Activated naive CD8-positive, alpha-beta T cell treated with anti-CD3 and anti-CD28 coated beads for 36 hours (primary cell): Measurements from ENCODE around the gene EMILIN2. TPM values are rescaled to one million over a fixed set of nuclear protein-coding genes. Genes with fewer than 3 reads are reported as not detected.
"Not testable (repeated sequence)": the region's sequence is repeated elsewhere in the genome, so short reads cannot be mapped to it uniquely, and the experiment has no call there.

Experiments
- DNase-seq: peaks from one replicate; pipeline ENCODE4 v3.0.0; 2021
- H3K27ac Mint-ChIP-seq: one replicate; pipeline ENCODE4 v1.8.0; 2022; ENCODE audit warnings: mild to moderate bottlenecking, moderate library complexity, mixed read lengths
- H3K27me3 Mint-ChIP-seq: one replicate; pipeline ENCODE4 v1.8.0; 2022; ENCODE audit warnings: mild to moderate bottlenecking, mixed read lengths
- H3K36me3 Mint-ChIP-seq: one replicate; pipeline ENCODE4 v1.8.0; 2021; ENCODE audit warnings: mild to moderate bottlenecking, mixed read lengths
- H3K4me1 Mint-ChIP-seq: one replicate; pipeline ENCODE4 v1.8.0; 2021; ENCODE audit warnings: mixed read lengths
- H3K4me3 Mint-ChIP-seq: one replicate; pipeline ENCODE4 v1.8.0; 2022; ENCODE audit warnings: mild to moderate bottlenecking, moderate library complexity, mixed read lengths
- H3K9me3 Mint-ChIP-seq: one replicate; pipeline ENCODE4 v1.8.0; 2022; ENCODE audit warnings: mixed read lengths
- total RNA-seq, 2 experiments: library from RNA; stranded (reverse); gene quantifications; one replicate each; pipeline ENCODE4 v1.2.3, GENCODE V29; 2021

Gene EMILIN2
- total RNA-seq, 2 experiments from 2014 or later: 26.3 to 30.2 TPM

DNA sequence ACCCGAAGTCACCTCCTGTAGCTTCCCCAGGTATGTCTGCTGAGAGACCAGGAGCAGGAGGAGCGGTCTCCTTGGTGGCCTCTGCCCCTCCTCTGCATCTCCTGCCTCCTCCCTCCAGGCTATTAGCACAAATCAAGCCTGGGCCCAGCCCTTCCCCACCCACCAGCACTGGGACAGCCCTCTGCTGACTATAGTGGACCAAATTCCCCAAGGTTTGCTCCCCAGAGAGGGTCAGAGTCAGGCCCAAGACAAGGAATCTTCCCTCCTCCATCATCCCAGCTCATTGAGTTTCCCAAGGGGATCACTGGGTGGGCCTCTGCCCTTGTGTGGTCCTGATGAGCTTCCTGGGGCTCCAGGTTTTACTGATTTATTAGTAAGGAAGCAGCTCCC lies 62.1 kb downstream of the EMILIN2 start:
- H3K36me3 Mint-ChIP-seq: peaks cover 29% of the 10 kb centered on the region
- H3K27ac Mint-ChIP-seq: peak overlapping the region; percentile 65
- no peak for DNase-seq
- H3K27me3 Mint-ChIP-seq: no peaks in the 10 kb centered on the region
- H3K4me3 Mint-ChIP-seq: no peak overlapping the region
- no peaks in the 10 kb centered on the region for H3K9me3 Mint-ChIP-seq
- peaks cover 23% of the 10 kb centered on the region for H3K4me1 Mint-ChIP-seq

DNA sequence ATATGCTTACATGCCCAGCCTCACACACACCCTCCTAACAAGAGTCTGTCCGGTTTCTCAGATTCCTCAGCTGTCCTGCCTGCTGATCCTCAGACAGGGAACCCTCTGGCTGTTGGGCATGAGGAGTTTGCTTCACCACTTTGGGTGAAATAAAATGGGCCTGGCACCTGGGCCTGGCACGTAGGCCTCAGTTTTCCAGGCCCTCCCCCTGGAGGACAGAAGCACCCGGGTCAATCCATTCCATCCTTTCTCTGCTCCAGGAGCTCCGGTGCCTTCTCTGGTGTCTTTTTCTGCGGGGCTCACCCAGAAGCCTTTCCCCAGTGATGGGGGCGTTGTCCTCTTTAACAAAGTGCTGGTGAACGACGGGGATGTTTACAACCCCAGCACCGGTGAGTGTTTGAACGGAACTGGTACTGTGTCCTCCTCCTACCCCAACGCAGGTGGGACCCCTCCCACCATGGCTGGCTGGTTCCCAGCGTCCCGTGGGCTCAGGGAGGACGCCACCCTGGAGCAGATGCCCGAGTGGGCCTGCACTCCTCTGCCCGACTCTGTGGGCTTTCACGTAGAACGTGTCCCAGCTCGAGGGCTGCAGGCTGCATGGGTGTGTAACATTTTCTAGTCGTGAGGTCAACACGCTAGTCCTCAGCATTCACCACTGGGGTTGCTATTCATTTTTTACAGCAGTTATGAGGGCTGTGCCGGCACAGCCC lies 62.8 kb downstream of the EMILIN2 start:
- Mint-ChIP-seq H3K4me1 (peaks cover 23% of the 10 kb centered on the region), H3K27ac (peak overlapping the region; percentile 65), H3K36me3 (peaks cover 29% of the 10 kb centered on the region), H3K27me3 (no peaks in the 10 kb centered on the region), H3K9me3 (no peaks in the 10 kb centered on the region), H3K4me3 (no peak overlapping the region)
- no peak for DNase-seq

DNA sequence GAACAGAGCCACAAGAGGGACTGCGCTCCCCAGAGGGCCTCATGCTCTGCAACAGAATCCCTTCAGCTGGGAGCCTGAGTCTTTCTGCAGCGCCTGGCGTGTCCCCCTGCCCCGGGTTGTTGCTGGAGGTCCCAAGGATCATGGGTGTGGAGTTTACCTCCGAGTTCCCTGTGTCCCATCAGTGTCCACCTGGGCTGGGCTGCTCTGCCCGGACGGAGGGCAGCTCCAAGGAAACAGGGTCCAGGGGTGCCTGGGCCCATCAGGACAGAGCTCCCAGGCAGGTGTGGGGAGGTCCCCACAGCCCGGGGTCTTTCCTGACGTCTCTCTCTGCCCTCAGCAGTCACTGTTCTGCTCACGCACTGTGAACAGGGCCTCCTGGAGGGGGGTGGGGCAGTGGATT lies 63.5 kb downstream of the EMILIN2 start:
- Mint-ChIP-seq H3K4me3 (no peak overlapping the region), H3K36me3 (peaks cover 33% of the 10 kb centered on the region), H3K4me1 (peaks cover 23% of the 10 kb centered on the region), H3K27ac (no peak overlapping the region), H3K9me3 (no peaks in the 10 kb centered on the region), H3K27me3 (no peaks in the 10 kb centered on the region)
- DNase-seq: no peak

DNA sequence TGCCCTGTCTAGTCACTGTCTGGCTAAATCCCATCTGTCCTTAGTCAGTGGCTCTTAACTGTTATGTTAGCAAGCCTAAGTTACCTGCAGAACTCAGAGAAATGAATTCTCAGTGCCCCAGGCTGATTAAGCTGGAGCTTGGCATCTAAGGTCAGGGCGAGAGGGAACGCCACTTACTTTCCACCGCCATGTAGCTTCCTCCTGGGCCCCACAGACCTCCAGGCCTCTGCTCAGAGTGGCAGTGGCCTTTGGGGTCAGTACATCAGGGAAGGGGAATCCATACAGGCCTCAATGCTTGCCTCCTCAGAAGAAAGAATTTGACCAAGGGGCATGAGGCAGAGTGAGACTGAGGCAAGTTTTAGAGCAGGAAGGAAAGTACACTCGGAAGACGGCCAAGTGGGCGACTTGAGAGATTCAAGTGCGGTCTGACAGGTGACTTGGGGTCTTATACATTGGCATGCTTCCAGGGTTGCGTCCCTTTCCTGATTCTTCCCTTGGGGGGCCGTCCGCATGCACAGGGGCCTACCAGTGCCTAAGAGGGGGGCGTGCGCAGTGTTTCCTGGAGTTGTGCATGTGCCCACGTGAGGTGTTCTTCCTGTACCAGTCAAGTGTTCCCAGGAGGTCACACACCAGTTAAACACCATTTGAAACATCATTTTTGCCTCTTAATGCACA lies 64.1 kb downstream of the EMILIN2 start:
- H3K4me3 Mint-ChIP-seq: no peak overlapping the region
- peaks cover 33% of the 10 kb centered on the region for H3K36me3 Mint-ChIP-seq
- no peaks in the 10 kb centered on the region for H3K27me3 Mint-ChIP-seq
- DNase-seq: no peak
- H3K4me1 Mint-ChIP-seq: peaks cover 19% of the 10 kb centered on the region
- H3K9me3 Mint-ChIP-seq: no peaks in the 10 kb centered on the region
- peak overlapping the region; percentile 69 for H3K27ac Mint-ChIP-seq

DNA sequence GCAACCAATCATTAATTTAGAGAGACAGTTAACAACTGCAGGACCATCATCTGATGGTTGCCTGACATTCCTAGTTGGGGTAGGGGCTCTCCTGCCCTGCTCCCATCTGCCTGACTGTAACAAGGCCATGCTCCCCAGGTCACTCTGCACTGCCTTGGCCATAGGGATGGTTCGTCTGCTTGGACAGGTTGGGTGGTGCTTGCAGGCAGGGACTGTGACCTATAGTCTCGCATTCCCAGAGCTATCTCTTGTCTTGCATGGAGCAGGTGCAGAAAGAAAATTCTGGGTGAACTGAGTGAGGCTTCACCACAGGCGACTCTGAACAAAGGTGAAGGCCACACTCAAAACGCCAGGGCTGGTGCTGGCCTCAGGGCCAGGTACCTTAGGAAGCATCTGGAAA lies 64.7 kb downstream of the EMILIN2 start:
- no peak for DNase-seq
- no peaks in the 10 kb centered on the region for H3K27me3 Mint-ChIP-seq
- peaks cover 37% of the 10 kb centered on the region for H3K36me3 Mint-ChIP-seq
- H3K27ac Mint-ChIP-seq: no peak overlapping the region
- H3K4me3 Mint-ChIP-seq: no peak overlapping the region
- no peaks in the 10 kb centered on the region for H3K9me3 Mint-ChIP-seq
- peaks cover 22% of the 10 kb centered on the region for H3K4me1 Mint-ChIP-seq

DNA sequence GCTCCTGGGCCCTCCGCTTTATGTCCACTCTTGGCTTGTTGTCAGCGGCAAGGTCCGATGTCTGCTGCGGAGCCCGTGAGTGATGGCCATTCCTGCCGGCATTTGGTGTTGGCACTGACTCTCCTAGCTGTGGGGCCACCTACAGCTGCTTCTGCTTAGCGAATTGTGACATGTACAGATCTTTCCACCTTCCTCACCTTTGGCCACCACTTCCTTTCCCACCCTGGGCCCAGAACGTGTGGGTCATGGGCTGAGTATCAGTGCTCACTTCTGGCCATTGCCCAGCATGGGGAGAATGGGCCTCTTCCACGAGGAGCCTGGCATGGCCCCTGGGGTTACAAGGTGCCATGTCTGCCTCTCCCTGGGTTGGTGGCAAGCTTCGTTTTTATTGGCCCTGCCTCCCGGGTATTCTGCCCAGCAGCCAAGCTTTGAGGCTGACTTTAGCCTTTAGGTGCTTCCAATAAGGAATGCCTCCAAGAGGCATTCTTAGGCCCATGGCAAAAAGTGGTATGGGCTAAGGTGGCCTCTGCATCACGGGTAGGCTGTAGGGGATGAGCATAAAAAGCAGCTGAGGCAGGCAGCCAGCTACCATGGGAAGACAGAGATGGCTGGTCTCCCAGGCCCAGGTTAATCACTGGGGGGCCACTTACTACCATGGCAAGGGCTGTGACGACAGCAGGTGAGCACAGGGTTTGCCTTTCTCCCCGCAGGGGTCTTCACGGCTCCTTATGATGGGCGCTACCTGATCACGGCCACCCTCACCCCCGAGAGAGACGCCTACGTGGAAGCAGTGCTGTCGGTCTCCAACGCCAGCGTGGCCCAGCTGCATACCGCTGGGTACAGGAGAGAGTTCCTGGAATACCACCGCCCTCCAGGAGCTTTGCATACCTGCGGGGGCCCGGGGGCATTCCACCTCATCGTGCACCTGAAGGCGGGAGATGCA lies 65.8 kb downstream of the EMILIN2 start:
- DNase-seq: no peak
- Mint-ChIP-seq H3K4me3 (no peak overlapping the region), H3K27me3 (no peaks in the 10 kb centered on the region), H3K36me3 (peaks cover 33% of the 10 kb centered on the region), H3K9me3 (no peaks in the 10 kb centered on the region), H3K27ac (peak overlapping the region; percentile 63), H3K4me1 (peaks cover 27% of the 10 kb centered on the region)

DNA sequence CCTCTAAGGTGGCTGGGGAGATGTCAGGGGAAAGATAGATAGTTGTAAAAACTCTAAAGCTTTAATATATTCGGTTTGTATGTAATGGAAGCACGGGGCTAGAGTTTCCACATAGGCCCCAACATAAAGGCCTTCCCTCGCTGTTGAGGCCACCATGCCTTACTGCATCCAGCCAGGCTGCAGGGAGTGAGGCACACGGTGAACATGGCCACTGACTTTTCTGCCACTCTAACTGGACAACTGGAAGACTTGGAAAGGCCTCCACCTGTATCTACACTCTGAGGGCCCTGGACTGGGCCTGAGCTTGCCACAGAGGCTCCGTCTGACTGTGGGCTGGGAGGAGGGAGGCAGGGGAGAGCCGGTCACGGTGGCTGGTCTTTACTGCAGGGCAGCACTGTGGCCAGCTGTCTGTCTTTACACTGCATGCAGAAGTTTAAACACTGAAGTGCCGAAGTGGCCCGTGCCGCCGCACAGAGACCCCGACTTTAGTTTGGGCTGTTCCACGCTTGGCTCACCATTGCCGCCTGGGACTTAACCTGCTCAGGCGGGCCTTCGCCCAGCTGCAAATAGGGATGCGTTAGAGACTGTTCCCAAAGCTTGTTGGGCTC lies 66.7 kb downstream of the EMILIN2 start:
- no peak for DNase-seq
- no peaks in the 10 kb centered on the region for H3K27me3 Mint-ChIP-seq
- H3K36me3 Mint-ChIP-seq: peaks cover 27% of the 10 kb centered on the region
- no peak overlapping the region for H3K4me3 Mint-ChIP-seq
- H3K9me3 Mint-ChIP-seq: no peaks in the 10 kb centered on the region
- no peak overlapping the region for H3K27ac Mint-ChIP-seq
- H3K4me1 Mint-ChIP-seq: peaks cover 25% of the 10 kb centered on the region

DNA sequence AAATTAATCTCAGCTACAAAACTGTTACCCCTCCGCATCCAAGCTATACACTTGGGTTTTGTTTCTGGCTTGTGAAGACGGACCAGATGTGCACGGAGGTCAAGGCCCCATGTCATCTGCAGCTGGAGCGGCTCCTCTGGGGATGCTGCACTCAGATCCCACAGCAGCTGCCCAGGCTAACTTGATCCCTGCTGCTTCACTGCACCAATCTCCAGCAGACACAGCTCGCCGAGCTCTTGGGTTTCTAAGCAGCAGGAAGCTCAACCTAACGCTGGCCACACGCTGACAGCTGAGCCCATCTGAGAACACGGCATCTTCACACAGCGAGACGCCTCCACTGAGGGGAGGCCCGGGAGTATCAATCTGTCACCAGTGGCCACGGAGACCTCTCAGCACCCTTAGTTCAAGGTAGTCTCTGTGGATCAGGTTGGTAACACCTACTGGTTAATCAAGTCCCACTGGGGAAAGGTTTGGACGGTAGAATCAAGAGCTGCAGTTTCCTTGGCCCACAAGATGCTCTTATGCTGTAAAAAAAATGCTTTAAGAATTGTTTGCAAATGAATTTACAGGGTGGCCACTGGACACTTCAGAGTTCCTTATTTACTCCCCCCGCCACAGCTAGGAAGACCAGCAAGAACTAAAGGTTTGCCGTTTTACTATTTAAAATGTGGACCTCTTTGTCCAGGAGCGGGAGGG lies 67.5 kb downstream of the EMILIN2 start:
- H3K9me3 Mint-ChIP-seq: no peaks in the 10 kb centered on the region
- H3K4me1 Mint-ChIP-seq: peaks cover 22% of the 10 kb centered on the region
- H3K27ac Mint-ChIP-seq: no peak overlapping the region
- no peak for DNase-seq
- no peaks in the 10 kb centered on the region for H3K27me3 Mint-ChIP-seq
- peaks cover 24% of the 10 kb centered on the region for H3K36me3 Mint-ChIP-seq
- no peak overlapping the region for H3K4me3 Mint-ChIP-seq

DNA sequence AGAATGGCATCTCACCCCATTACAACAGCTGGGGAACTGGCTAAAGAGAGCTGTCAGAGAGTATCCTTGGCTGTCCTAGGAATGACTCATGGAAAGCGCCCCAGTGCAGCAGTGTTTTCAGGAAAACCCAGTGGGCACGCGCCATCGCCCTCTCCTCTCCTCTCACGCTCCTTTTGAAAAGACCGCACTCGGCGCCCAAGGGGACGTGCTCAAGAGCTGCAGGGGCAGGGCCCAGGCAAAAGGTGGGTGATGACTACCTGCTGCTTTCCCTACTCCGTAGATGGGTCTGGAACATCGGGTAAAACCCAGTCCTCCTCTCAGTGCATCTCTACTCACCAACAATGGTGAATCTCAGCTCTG lies 68.1 kb downstream of the EMILIN2 start:
- Mint-ChIP-seq H3K27ac (no peak overlapping the region), H3K36me3 (peaks cover 24% of the 10 kb centered on the region)

DNA sequence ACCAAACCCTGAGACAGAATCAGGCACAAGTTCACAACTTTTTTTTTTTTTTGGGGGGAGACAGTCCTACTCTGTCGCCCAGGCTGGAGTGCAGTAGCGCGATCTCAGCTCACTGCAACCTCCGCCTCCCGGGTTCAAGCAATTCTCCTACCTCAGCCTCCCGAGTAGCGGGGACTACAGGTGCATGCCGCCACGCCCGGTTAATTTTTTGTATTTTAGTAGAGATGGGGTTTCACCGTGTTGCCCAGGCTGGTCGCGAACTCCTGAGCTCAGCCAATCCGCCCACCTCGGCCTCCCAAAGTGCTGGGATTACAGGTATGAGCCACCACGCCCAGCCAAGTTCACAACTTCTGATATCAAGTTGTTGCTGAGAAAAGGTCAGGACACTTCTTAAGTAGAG lies 68.7 kb downstream of the EMILIN2 start:
- not testable (repeated sequence) for H3K27me3 Mint-ChIP-seq, H3K9me3 Mint-ChIP-seq, H3K4me3 Mint-ChIP-seq, DNase-seq, H3K27ac Mint-ChIP-seq
- peaks cover 20% of the 10 kb centered on the region for H3K4me1 Mint-ChIP-seq
- peaks cover 28% of the 10 kb centered on the region for H3K36me3 Mint-ChIP-seq

More for the DNA sequence above, 68.1 kb downstream of the EMILIN2 start:
- Mint-ChIP-seq H3K4me1 (peaks cover 20% of the 10 kb centered on the region), H3K27me3 (no peaks in the 10 kb centered on the region), H3K4me3 (no peak overlapping the region), H3K9me3 (no peaks in the 10 kb centered on the region)
- no peak for DNase-seq

DNA sequence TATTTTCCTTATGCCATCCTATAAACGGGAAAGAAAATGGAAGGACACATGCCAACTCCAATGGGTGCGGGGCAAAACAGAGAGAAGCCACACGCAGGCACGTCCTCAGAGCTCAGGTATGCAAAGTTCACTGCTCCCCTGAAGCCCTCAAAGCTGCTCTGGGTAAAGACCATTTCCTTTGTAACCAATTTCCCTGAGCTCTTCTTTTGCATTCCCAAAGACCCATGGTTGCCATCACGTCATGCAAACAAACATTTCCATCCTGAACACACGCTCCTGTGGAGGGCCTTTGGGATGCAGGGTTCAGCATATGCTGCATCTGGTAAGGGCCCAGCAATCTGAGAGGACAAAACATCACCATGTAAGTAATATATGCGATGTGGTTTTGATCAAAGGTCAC lies 69.4 kb downstream of the EMILIN2 start:
- peak overlapping the region; percentile 69 for H3K27ac Mint-ChIP-seq
- H3K36me3 Mint-ChIP-seq: peaks cover 24% of the 10 kb centered on the region
- peaks cover 20% of the 10 kb centered on the region for H3K4me1 Mint-ChIP-seq
- H3K4me3 Mint-ChIP-seq: no peak overlapping the region
- H3K27me3 Mint-ChIP-seq: no peaks in the 10 kb centered on the region
- no peak for DNase-seq
- no peaks in the 10 kb centered on the region for H3K9me3 Mint-ChIP-seq

DNA sequence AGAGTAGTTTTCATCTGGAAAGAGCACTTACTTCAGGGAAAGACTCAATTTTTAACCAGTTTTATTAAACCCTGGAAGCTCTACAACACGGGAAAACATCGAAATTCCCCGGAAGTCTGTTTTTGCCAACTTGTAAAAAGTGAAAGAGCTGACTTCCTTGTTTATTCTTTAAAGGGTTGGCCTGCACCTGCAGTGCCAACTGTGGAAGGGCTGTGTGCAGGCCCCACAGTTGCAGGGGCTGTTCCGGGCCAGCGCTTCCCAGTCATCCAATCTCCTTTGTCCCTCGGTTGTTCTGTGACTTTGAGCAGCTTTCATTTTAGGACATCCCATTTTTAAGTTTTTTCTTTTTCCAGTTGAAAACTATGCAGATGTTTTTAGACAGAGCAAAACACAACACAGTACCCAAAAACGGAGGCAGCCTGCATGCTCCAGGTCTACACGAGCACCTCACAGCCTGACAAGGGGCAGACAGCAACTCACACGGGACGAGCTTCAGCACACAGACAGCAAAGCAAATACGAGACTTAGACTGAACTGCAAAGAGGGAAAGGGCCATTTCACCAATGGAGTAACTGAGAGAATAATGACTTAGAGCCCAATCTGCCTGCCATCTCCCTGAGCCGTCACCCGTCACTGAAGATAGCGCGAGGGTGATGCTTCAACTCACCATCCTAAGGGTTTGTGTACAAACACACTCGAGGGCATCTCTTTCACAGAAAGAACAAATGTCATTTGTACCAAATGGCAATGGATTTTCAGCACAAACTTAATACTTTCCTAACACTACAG lies 70.6 kb downstream of the EMILIN2 start:
- H3K9me3 Mint-ChIP-seq: no peaks in the 10 kb centered on the region
- H3K4me1 Mint-ChIP-seq: peaks cover 20% of the 10 kb centered on the region
- H3K4me3 Mint-ChIP-seq: no peak overlapping the region
- no peak for DNase-seq
- no peaks in the 10 kb centered on the region for H3K27me3 Mint-ChIP-seq
- peaks cover 20% of the 10 kb centered on the region for H3K36me3 Mint-ChIP-seq
- H3K27ac Mint-ChIP-seq: peak overlapping the region; percentile 69

DNA sequence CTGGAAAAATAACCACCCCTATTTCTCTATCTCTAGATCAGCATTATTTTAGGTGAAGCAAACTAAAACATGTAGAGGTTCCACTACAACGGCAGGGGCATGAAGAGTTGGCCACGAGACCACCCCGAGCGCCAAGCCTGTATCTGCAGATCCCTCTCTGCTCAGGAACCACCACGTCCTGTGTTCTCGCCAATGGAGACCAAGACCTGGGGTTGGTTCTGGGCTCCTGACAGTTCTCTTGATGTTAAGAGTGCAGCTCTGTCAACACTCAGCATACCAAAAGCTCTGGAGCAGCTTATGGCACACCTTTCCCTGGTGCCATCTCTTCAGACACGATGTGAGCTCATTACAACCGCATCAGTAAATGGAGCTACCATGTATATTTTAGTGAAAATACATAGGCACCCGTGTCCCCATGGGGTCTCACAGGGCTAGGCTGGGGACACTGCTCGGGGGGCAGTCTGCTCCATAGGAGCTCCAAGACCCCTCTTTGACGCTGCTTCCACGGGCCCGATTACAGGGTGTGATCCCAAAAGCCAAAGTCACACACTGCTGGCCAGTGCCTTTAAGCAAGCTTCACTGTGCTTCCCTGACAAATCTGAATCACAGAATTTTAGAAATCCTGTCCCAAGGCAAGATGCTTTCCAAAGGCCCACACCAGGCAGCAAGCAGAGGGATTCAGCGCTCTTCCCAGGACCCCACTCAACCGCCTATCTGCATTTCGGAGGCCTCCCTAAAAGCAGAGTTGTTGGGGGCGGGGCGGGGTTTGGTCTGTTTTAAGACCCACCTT lies 72.2 kb downstream of the EMILIN2 start:
- no peaks in the 10 kb centered on the region for H3K9me3 Mint-ChIP-seq
- H3K36me3 Mint-ChIP-seq: peaks cover 15% of the 10 kb centered on the region
- H3K27ac Mint-ChIP-seq: no peak overlapping the region
- H3K4me1 Mint-ChIP-seq: peaks cover 20% of the 10 kb centered on the region
- H3K4me3 Mint-ChIP-seq: no peak overlapping the region
- DNase-seq: no peak
- H3K27me3 Mint-ChIP-seq: no peaks in the 10 kb centered on the region
